AG09319 (cell line): ENCODE measurements around the gene FBLN5.
A peak's percentile ranks its signal among the peaks of the same experiment; 100 is the strongest.
"Not testable (repeated sequence)": the region's sequence is repeated elsewhere in the genome, so short reads cannot be mapped to it uniquely, and the experiment has no call there.

ENCODE experiments used
- DNase-seq: peaks from one replicate; pipeline ENCODE4 v3.0.0-alpha.2; 2010; ENCODE audit warnings: low read depth; ENCODE audit errors: extremely low read depth
- TF ChIP-seq, protein P1 (sequence below): IDR thresholded peaks from 2 replicates; pipeline ENCODE4 v1.5.1; 2011; ENCODE audit warnings: low read depth, mild to moderate bottlenecking, inconsistent platforms, low read length, moderate library complexity

Gene FBLN5

DNA sequence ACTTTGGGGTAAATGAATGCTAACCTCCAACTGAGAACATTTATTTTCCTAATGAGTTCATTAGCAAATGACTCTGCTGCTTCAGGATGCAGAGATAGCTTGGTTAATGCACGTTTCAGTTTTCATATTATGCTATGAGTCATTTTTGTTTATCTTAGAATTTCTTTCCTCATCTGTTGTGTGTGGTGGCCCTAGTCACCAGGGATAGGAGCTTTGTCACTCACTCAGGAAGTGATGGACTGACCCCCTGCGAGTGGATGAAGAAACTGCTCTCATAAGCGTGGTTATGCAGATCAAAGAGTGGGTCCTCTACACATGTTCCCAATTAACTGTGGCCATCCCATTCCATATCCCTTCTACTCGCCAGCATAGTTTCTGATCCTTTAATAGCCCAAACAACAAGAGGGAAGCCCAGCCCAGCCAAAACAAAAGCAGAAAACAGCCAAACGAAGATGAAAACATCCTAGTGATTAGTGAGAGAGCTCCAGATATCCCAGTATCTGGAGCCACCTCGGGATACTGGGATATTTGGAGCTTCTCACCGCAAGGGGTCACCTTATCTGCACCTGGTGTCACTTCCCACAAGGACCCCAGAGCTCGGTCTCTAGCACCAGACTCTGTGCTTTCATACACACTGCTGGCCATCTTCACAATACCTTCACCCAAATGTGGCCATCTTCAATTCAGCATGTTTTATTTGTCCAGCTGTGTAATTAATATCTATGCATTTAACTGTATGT is 88.8 kb downstream of the FBLN5 start:
- TF ChIP-seq, protein P1, sequence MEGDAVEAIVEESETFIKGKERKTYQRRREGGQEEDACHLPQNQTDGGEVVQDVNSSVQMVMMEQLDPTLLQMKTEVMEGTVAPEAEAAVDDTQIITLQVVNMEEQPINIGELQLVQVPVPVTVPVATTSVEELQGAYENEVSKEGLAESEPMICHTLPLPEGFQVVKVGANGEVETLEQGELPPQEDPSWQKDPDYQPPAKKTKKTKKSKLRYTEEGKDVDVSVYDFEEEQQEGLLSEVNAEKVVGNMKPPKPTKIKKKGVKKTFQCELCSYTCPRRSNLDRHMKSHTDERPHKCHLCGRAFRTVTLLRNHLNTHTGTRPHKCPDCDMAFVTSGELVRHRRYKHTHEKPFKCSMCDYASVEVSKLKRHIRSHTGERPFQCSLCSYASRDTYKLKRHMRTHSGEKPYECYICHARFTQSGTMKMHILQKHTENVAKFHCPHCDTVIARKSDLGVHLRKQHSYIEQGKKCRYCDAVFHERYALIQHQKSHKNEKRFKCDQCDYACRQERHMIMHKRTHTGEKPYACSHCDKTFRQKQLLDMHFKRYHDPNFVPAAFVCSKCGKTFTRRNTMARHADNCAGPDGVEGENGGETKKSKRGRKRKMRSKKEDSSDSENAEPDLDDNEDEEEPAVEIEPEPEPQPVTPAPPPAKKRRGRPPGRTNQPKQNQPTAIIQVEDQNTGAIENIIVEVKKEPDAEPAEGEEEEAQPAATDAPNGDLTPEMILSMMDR, result no peak; the same call in 1 of the 2 replicates
- DNase-seq, result peak; percentile 76

DNA sequence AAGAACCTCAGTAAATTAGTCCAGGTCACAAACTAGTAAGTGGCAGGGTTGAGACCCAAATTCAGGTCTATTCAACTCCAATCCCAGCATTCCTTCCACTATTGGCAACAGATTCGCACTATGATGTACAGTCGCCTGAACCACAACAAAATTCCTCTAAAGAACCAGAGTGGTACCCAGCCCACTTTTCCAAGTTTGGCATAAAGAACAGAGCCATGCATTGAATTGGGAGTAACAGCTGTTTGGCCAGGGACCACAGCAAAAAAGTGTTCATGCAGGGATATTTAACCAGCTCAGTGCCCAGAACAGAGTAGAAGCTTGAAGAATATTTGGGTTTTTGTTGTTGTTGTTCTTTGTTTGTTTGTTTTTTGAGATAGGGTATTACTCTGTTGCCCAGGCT is 89.9 kb downstream of the FBLN5 start:
- DNase-seq, result no peak
- TF ChIP-seq, protein P1, result no peak

DNA sequence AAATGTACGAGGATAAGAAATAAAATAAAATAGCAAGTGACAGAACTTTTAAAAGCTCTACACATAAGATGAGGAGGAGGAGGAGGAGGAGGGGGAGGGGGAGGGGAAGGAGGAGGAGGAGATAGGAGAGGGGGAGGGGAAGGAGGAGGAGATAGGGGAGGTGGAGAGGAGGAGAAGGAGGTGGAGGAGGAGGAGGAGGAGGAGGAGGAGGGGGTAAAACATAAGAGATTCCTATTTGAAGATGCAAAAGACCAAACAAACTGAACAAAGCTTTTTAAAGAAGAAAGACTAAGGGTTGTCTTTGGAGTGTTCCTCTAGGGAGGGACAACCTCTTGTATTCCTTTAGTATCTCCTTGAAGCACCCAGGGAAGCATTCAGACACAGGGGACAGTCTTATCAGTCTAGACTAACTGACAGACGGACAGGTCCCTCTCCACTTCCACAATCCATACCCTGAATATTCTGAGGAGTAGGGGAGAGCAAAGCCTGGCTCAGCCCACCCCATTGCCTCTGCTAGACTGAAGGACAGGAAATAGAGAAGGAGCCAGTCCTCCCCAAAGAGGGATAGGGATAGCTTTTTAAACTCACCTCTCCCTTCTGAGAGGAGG is 93.1 kb downstream of the FBLN5 start:
- TF ChIP-seq, protein P1, result no peak

DNA sequence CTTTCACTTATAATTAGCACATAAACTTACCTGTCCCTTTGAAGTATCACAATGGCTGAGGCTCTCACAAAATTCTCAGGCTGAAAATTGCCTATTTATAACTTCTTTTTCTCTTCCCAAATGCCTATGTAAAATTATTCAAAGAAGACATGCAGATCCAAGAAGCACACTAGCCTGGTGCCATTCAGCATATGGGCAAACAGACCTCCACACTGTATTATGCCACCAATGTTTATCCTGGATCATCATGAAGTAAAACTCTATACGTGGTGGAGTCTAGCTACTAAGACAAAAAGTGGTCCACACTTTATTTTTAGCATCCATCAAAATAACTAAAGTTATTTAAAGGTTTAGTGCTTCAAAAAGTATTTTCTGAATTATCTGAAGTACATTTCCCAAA is 95.9 kb downstream of the FBLN5 start:
- TF ChIP-seq, protein P1, result no peak
- no peak for DNase-seq

More for the DNA sequence above, 93.1 kb downstream of the FBLN5 start:
- no peak for DNase-seq

- DNase-seq, result no peak
- TF ChIP-seq, protein P1, result no peak
These were observed 98.9 kb downstream of the FBLN5 start for GRCh38 chr14:91848504-91849001.

GRCh38 chr14:91847693-91848092 is 99.8 kb downstream of the FBLN5 start:
- TF ChIP-seq, protein P1, result no peak
- DNase-seq, result no peak

DNA sequence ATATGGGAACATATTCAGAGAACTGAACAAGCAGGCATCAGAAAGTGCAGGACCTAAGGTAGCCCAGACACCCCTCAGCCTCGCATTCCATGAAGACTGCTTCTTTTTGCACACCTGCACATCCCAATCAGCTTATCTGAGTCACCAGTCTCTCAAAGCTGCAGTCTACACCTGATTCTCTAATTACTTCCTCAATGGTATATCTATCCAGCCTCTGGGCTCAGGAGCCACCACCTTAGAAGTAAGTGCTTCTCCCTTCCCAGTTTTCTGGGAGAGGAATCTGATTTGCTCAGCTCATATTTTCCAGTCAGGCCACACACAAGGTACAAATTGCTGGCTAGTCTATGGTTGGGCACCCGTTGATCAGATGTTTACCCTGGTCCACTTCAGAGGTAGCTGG is 101.8 kb downstream of the FBLN5 start:
- TF ChIP-seq, protein P1, result no peak
- DNase-seq, result no peak

GRCh38 chr14:91845056-91845455 is 102.4 kb downstream of the FBLN5 start:
- DNase-seq, result not testable (repeated sequence)
